ENCODE results near the gene SF1. TPM values are rescaled to one million over a fixed set of nuclear protein-coding genes. Genes with fewer than 3 reads are reported as not detected.

SF1 gene
- total RNA-seq, 2 experiments from 2014 or later: 247 to 535 TPM

GRCh38 chr11:64793271-64794160, 15.2 kb upstream of the SF1 start:
- DNase-seq (ENCODE audit: low spot score): no peak
- Histone ChIP-seq H2AFZ (ENCODE audit: low read length) (no peak overlapping the region), H3K9me3 (ENCODE audit: low read length) (no peaks in the 10 kb centered on the region), H3K4me1 (ENCODE audit: insufficient read depth, low read length, poor library complexity, severe bottlenecking) (no peaks in the 10 kb centered on the region), H3K36me3 (ENCODE audit: insufficient read depth, low read length) (peaks cover 68% of the 10 kb centered on the region), H3K79me2 (ENCODE audit: insufficient read depth, low read depth, low read length) (no peaks in the 10 kb centered on the region), H3K4me2 (ENCODE audit: low read length) (no peak overlapping the region), H3K9me2 (ENCODE audit: insufficient read depth, low read length) (no peaks in the 10 kb centered on the region), H3K4me3 (ENCODE audit: low read depth, low read length, poor library complexity, severe bottlenecking) (no peak overlapping the region), H3K27ac (ENCODE audit: low read depth, low read length, poor library complexity, severe bottlenecking) (no peak overlapping the region), H4K20me1 (ENCODE audit: insufficient read depth, low read length) (no peaks in the 10 kb centered on the region)
- intact Hi-C loops (cut with micrococcal nuclease; ENCODE audit: unreplicated experiment): no loop called here
- no TSS peak for BruUV-seq (replicated peaks)
- TF ChIP-seq EZH2phosphoT487 (IDR thresholded peaks at IDR 0.05; ENCODE audit: borderline replicate concordance, low read depth, low read length) (no peak), CTCF (conservative IDR thresholded peaks at IDR 0.05; ENCODE audit: low read length) (no peak)
- POLR2A ChIA-PET: interaction anchor here (0.6 kb wide), 1 partner anchor 15 kb away, joined by 3 read pairs; the partner anchor contains the start of gene SF1
- CTCF ChIA-PET (ENCODE audit: unreplicated experiment): interaction anchor here (0.5 kb wide), 1 partner anchor 8 kb away, joined by 4 read pairs; no protein-coding TSS in a partner anchor

GRCh38 chr11:64792482-64792881, 14.1 kb upstream of the SF1 start:
- ChIA-PET CTCF (ENCODE audit: unreplicated experiment) (no interaction called here), POLR2A (no interaction called here)
- intact Hi-C loops (cut with micrococcal nuclease; ENCODE audit: unreplicated experiment): no loop called here
- H3K9me3 ChIP-seq (ENCODE audit: low read length): no peaks in the 10 kb centered on the region
- TF ChIP-seq CTCF (conservative IDR thresholded peaks at IDR 0.05; ENCODE audit: low read length) (no peak), EZH2phosphoT487 (IDR thresholded peaks at IDR 0.05; ENCODE audit: borderline replicate concordance, low read depth, low read length) (no peak)
- H3K4me1 ChIP-seq (ENCODE audit: insufficient read depth, low read length, poor library complexity, severe bottlenecking): peaks cover 5% of the 10 kb centered on the region
- no peak overlapping the region for H3K4me2 ChIP-seq (ENCODE audit: low read length)
- BruUV-seq (replicated peaks): no TSS peak
- peaks cover 71% of the 10 kb centered on the region for H3K36me3 ChIP-seq (ENCODE audit: insufficient read depth, low read length)
- no peak for DNase-seq (ENCODE audit: low spot score)
- H3K27ac ChIP-seq (ENCODE audit: low read depth, low read length, poor library complexity, severe bottlenecking): no peak overlapping the region
- H3K9me2 ChIP-seq (ENCODE audit: insufficient read depth, low read length): no peaks in the 10 kb centered on the region
- H2AFZ ChIP-seq (ENCODE audit: low read length): no peak overlapping the region
- no peaks in the 10 kb centered on the region for H3K79me2 ChIP-seq (ENCODE audit: insufficient read depth, low read depth, low read length)
- no peaks in the 10 kb centered on the region for H4K20me1 ChIP-seq (ENCODE audit: insufficient read depth, low read length)
- H3K4me3 ChIP-seq (ENCODE audit: low read depth, low read length, poor library complexity, severe bottlenecking): no peak overlapping the region

GRCh38 chr11:64791781-64792291, 13.5 kb upstream of the SF1 start:
- no peaks in the 10 kb centered on the region for H4K20me1 ChIP-seq (ENCODE audit: insufficient read depth, low read length)
- BruUV-seq (replicated peaks): no TSS peak
- H3K79me2 ChIP-seq (ENCODE audit: insufficient read depth, low read depth, low read length): no peaks in the 10 kb centered on the region
- POLR2A ChIA-PET: no interaction called here
- CTCF ChIA-PET (ENCODE audit: unreplicated experiment): no interaction called here
- intact Hi-C loops (cut with micrococcal nuclease; ENCODE audit: unreplicated experiment): no loop called here
- H3K4me1 ChIP-seq (ENCODE audit: insufficient read depth, low read length, poor library complexity, severe bottlenecking): peaks cover 7% of the 10 kb centered on the region
- H2AFZ ChIP-seq (ENCODE audit: low read length): no peak overlapping the region
- no peak overlapping the region for H3K27ac ChIP-seq (ENCODE audit: low read depth, low read length, poor library complexity, severe bottlenecking)
- H3K36me3 ChIP-seq (ENCODE audit: insufficient read depth, low read length): peaks cover 69% of the 10 kb centered on the region
- no peak overlapping the region for H3K4me2 ChIP-seq (ENCODE audit: low read length)
- no peak overlapping the region for H3K4me3 ChIP-seq (ENCODE audit: low read depth, low read length, poor library complexity, severe bottlenecking)
- no peak for DNase-seq (ENCODE audit: low spot score)
- no peaks in the 10 kb centered on the region for H3K9me2 ChIP-seq (ENCODE audit: insufficient read depth, low read length)
- H3K9me3 ChIP-seq (ENCODE audit: low read length): no peaks in the 10 kb centered on the region
- TF ChIP-seq EZH2phosphoT487 (IDR thresholded peaks at IDR 0.05; ENCODE audit: borderline replicate concordance, low read depth, low read length): no peak
- no peak for TF ChIP-seq CTCF (conservative IDR thresholded peaks at IDR 0.05; ENCODE audit: low read length)
